ENCODE results near the gene ST6GALNAC6.

The ST6GALNAC6 gene

GRCh38 chr9:127923771-127924170, 24.4 kb upstream of the ST6GALNAC6 start:
- H3K79me1 ChIP-seq (ENCODE audit: low read length): peaks cover 5% of the 10 kb centered on the region
- no CpG with 5 or more reads among the region's 8 CpGs for WGBS (ENCODE audit: extremely low coverage, insufficient coverage, insufficient read length)
- H2BK5ac ChIP-seq (ENCODE audit: low read depth, low read length, poor library complexity): no peak overlapping the region

GRCh38 chr9:127923046-127923445, 23.6 kb upstream of the ST6GALNAC6 start:
- no peak overlapping the region for H4K8ac ChIP-seq (ENCODE audit: low read depth, low read length)
- H3K9ac ChIP-seq (ENCODE audit: low read length): no peak overlapping the region
- no peak overlapping the region for H3K23ac ChIP-seq (ENCODE audit: low read length)
- DNase-seq: peak; percentile 98 to 99
- H2BK12ac ChIP-seq (ENCODE audit: low read length): no peak overlapping the region
- H3K79me1 ChIP-seq (ENCODE audit: low read length): peaks cover 5% of the 10 kb centered on the region
- H3K18ac ChIP-seq (ENCODE audit: low read length): no peak overlapping the region
- H3K36me3 ChIP-seq (ENCODE audit: control insufficient read depth in 1 of 2, insufficient read depth in 2 of 2, low read length in 2 of 2): no peaks in the 10 kb centered on the region
- no peak overlapping the region for H3K14ac ChIP-seq (ENCODE audit: low read length)
- no peak overlapping the region for H2BK120ac ChIP-seq (ENCODE audit: insufficient read depth, low read length, poor library complexity)
- H3K27me3 ChIP-seq (ENCODE audit: insufficient read depth, low read length): peaks cover 10% of the 10 kb centered on the region
- peaks cover 2% of the 10 kb centered on the region for H3K9me3 ChIP-seq (ENCODE audit: insufficient read depth, low read depth, low read length)
- H3K79me2 ChIP-seq (ENCODE audit: control insufficient read depth, insufficient read depth, low read length, poor library complexity): no peaks in the 10 kb centered on the region
- H3K27ac ChIP-seq (ENCODE audit: low read depth, low read length): no peak overlapping the region
- peaks cover 13 to 18% of the 10 kb centered on the region in 2 experiments for H3K4me1 ChIP-seq (ENCODE audit: control insufficient read depth in 1 of 2, insufficient read depth in 2 of 2, low read length in 2 of 2)
- no peak overlapping the region for H4K91ac ChIP-seq (ENCODE audit: low read depth, low read length)
- H3K4me3 ChIP-seq (ENCODE audit: low read depth, low read length): no peak overlapping the region
- H4K12ac ChIP-seq (ENCODE audit: low read depth, low read length): no peak overlapping the region
- no peak overlapping the region for H3K4me2 ChIP-seq (ENCODE audit: low read length)
- H3K4ac ChIP-seq (ENCODE audit: low read depth, low read length): no peak overlapping the region
- no peak overlapping the region for H2AK5ac ChIP-seq (ENCODE audit: low read length)
- H2AFZ ChIP-seq (ENCODE audit: insufficient read depth, low read length, poor library complexity): no peak overlapping the region
- no CpG with 5 or more reads among the region's 6 CpGs for WGBS (ENCODE audit: extremely low coverage, insufficient coverage, insufficient read length)
- no peak overlapping the region for H2BK5ac ChIP-seq (ENCODE audit: low read depth, low read length, poor library complexity)

More at GRCh38 chr9:127923771-127924170, 24.4 kb upstream of the ST6GALNAC6 start:
- Histone ChIP-seq H2AFZ (ENCODE audit: insufficient read depth, low read length, poor library complexity) (no peak overlapping the region), H3K79me2 (ENCODE audit: control insufficient read depth, insufficient read depth, low read length, poor library complexity) (no peaks in the 10 kb centered on the region), H2AK5ac (ENCODE audit: low read length) (no peak overlapping the region), H3K36me3 (ENCODE audit: control insufficient read depth in 1 of 2, insufficient read depth in 2 of 2, low read length in 2 of 2) (no peaks in the 10 kb centered on the region), H3K4me2 (ENCODE audit: low read length) (no peak overlapping the region), H3K27me3 (ENCODE audit: insufficient read depth, low read length) (peaks cover 13% of the 10 kb centered on the region), H4K12ac (ENCODE audit: low read depth, low read length) (no peak overlapping the region), H3K23ac (ENCODE audit: low read length) (no peak overlapping the region), H3K4me1 (ENCODE audit: control insufficient read depth in 1 of 2, insufficient read depth in 2 of 2, low read length in 2 of 2) (peaks cover 9 to 20% of the 10 kb centered on the region in 2 experiments), H3K9me3 (ENCODE audit: insufficient read depth, low read depth, low read length) (peaks cover 2% of the 10 kb centered on the region), H3K14ac (ENCODE audit: low read length) (no peak overlapping the region), H4K8ac (ENCODE audit: low read depth, low read length) (no peak overlapping the region), H2BK120ac (ENCODE audit: insufficient read depth, low read length, poor library complexity) (no peak overlapping the region), H3K18ac (ENCODE audit: low read length) (no peak overlapping the region), H3K4me3 (ENCODE audit: low read depth, low read length) (no peak overlapping the region), H3K9ac (ENCODE audit: low read length) (no peak overlapping the region), H2BK12ac (ENCODE audit: low read length) (no peak overlapping the region), H3K27ac (ENCODE audit: low read depth, low read length) (no peak overlapping the region), H3K4ac (ENCODE audit: low read depth, low read length) (no peak overlapping the region), H4K91ac (ENCODE audit: low read depth, low read length) (no peak overlapping the region)
- peak; percentile 93 to 98 for DNase-seq

- H3K79me1 ChIP-seq (ENCODE audit: low read length): peaks cover 3% of the 10 kb centered on the region
- H2BK120ac ChIP-seq (ENCODE audit: insufficient read depth, low read length, poor library complexity): no peak overlapping the region
- no peak overlapping the region for H4K12ac ChIP-seq (ENCODE audit: low read depth, low read length)
- H3K9me3 ChIP-seq (ENCODE audit: insufficient read depth, low read depth, low read length): peaks cover 2% of the 10 kb centered on the region
- no peak overlapping the region for H2AK5ac ChIP-seq (ENCODE audit: low read length)
- DNase-seq: peak; percentile 43 to 76
- no CpG with 5 or more reads among the region's 45 CpGs for WGBS (ENCODE audit: extremely low coverage, insufficient coverage, insufficient read length)
- H3K23ac ChIP-seq (ENCODE audit: low read length): no peak overlapping the region
- no peak overlapping the region for H4K91ac ChIP-seq (ENCODE audit: low read depth, low read length)
- H3K4me3 ChIP-seq (ENCODE audit: low read depth, low read length): no peak overlapping the region
- H3K27me3 ChIP-seq (ENCODE audit: insufficient read depth, low read length): peaks cover 1% of the 10 kb centered on the region
- H2AFZ ChIP-seq (ENCODE audit: insufficient read depth, low read length, poor library complexity): no peak overlapping the region
- no peak overlapping the region for H4K8ac ChIP-seq (ENCODE audit: low read depth, low read length)
- H3K4ac ChIP-seq (ENCODE audit: low read depth, low read length): no peak overlapping the region
- no peak overlapping the region for H3K4me2 ChIP-seq (ENCODE audit: low read length)
- no peak overlapping the region for H3K27ac ChIP-seq (ENCODE audit: low read depth, low read length)
- no peak overlapping the region for H3K9ac ChIP-seq (ENCODE audit: low read length)
- H3K79me2 ChIP-seq (ENCODE audit: control insufficient read depth, insufficient read depth, low read length, poor library complexity): no peaks in the 10 kb centered on the region
- H3K4me1 ChIP-seq (ENCODE audit: control insufficient read depth in 1 of 2, insufficient read depth in 2 of 2, low read length in 2 of 2): peaks cover 9 to 11% of the 10 kb centered on the region in 2 experiments
- H3K36me3 ChIP-seq (ENCODE audit: control insufficient read depth in 1 of 2, insufficient read depth in 2 of 2, low read length in 2 of 2): no peaks in the 10 kb centered on the region
- H3K18ac ChIP-seq (ENCODE audit: low read length): no peak overlapping the region
- H2BK5ac ChIP-seq (ENCODE audit: low read depth, low read length, poor library complexity): no peak overlapping the region
- H2BK12ac ChIP-seq (ENCODE audit: low read length): no peak overlapping the region
- no peak overlapping the region for H3K14ac ChIP-seq (ENCODE audit: low read length)
These were observed 22.2 kb upstream of the ST6GALNAC6 start for GRCh38 chr9:127921557-127922120.

GRCh38 chr9:127920794-127921193, 21.4 kb upstream of the ST6GALNAC6 start:
- Histone ChIP-seq H3K27ac (ENCODE audit: low read depth, low read length) (no peak overlapping the region), H3K27me3 (ENCODE audit: insufficient read depth, low read length) (no peaks in the 10 kb centered on the region), H4K12ac (ENCODE audit: low read depth, low read length) (no peak overlapping the region), H3K4me1 (ENCODE audit: control insufficient read depth in 1 of 2, insufficient read depth in 2 of 2, low read length in 2 of 2) (peaks cover 11% of the 10 kb centered on the region in 2 experiments), H3K79me2 (ENCODE audit: control insufficient read depth, insufficient read depth, low read length, poor library complexity) (no peaks in the 10 kb centered on the region), H3K9ac (ENCODE audit: low read length) (no peak overlapping the region), H2AFZ (ENCODE audit: insufficient read depth, low read length, poor library complexity) (no peak overlapping the region), H2BK5ac (ENCODE audit: low read depth, low read length, poor library complexity) (no peak overlapping the region), H3K4ac (ENCODE audit: low read depth, low read length) (no peak overlapping the region), H4K8ac (ENCODE audit: low read depth, low read length) (no peak overlapping the region), H2BK120ac (ENCODE audit: insufficient read depth, low read length, poor library complexity) (no peak overlapping the region), H3K4me3 (ENCODE audit: low read depth, low read length) (no peak overlapping the region), H3K18ac (ENCODE audit: low read length) (no peak overlapping the region), H3K14ac (ENCODE audit: low read length) (no peak overlapping the region), H3K23ac (ENCODE audit: low read length) (no peak overlapping the region), H2AK5ac (ENCODE audit: low read length) (no peak overlapping the region), H3K36me3 (ENCODE audit: control insufficient read depth in 1 of 2, insufficient read depth in 2 of 2, low read length in 2 of 2) (no peaks in the 10 kb centered on the region), H2BK12ac (ENCODE audit: low read length) (no peak overlapping the region), H3K9me3 (ENCODE audit: insufficient read depth, low read depth, low read length) (peaks cover 2% of the 10 kb centered on the region), H3K79me1 (ENCODE audit: low read length) (peaks cover 5% of the 10 kb centered on the region), H3K4me2 (ENCODE audit: low read length) (no peak overlapping the region), H4K91ac (ENCODE audit: low read depth, low read length) (peak overlapping the region; percentile 17)
- no peak for DNase-seq
- WGBS (ENCODE audit: extremely low coverage, insufficient coverage, insufficient read length): no CpG with 5 or more reads among the region's 7 CpGs
